Measurements from ENCODE around the gene PHOSPHO1.
"Not testable (repeated sequence)": the region's sequence is repeated elsewhere in the genome, so short reads cannot be mapped to it uniquely, and the experiment has no call there.

Gene PHOSPHO1

DNA sequence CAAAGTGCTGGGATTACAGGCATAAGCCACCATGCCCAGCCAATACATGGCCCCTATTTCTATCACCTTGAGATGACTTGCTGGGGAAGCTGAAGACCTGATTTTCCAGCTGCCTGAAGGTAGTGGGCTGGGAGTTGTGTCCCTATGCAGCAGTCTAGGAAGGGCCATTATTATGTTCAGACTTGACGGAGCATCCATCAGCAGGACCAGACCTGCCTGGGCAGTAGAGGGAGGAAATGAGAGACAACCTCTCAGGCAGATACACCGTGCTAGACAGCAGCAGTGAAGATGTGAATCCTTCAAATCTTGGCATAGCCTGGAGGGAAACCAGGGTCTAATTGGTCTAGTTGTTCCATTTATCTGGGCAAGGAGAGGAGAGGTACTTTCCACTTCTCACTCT, 35.6 kb upstream of the PHOSPHO1 start:
- no peak overlapping the region for H3K4me3 ChIP-seq (ENCODE audit: low read length)
- TF ChIP-seq, protein P1, sequence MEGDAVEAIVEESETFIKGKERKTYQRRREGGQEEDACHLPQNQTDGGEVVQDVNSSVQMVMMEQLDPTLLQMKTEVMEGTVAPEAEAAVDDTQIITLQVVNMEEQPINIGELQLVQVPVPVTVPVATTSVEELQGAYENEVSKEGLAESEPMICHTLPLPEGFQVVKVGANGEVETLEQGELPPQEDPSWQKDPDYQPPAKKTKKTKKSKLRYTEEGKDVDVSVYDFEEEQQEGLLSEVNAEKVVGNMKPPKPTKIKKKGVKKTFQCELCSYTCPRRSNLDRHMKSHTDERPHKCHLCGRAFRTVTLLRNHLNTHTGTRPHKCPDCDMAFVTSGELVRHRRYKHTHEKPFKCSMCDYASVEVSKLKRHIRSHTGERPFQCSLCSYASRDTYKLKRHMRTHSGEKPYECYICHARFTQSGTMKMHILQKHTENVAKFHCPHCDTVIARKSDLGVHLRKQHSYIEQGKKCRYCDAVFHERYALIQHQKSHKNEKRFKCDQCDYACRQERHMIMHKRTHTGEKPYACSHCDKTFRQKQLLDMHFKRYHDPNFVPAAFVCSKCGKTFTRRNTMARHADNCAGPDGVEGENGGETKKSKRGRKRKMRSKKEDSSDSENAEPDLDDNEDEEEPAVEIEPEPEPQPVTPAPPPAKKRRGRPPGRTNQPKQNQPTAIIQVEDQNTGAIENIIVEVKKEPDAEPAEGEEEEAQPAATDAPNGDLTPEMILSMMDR (conservative IDR thresholded peaks at IDR 0.05; ENCODE audit: low read length), result no peak
- DNase-seq (ENCODE audit: low read depth), result no peak

DNA sequence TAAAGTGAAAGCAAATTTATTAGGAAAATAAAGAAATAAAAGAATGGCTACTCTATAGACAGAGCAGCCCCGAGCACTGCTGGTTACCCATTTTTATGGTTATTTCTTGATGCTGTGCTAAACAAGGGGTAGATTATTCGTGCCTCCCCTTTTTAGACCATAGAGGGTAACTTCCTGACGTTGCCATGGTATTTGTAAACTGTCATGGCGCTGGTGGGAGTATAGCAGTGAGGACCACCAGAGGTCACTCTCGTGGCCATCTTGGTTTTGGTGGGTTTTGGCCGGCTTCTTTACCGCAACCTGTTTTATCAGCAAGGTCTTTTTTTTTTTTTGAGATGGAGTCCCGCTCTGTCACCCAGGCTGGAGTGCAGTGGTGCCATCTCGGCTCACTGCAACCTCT, 31.0 kb upstream of the PHOSPHO1 start:
- not testable (repeated sequence) for DNase-seq (ENCODE audit: low read depth); H3K4me3 ChIP-seq (ENCODE audit: low read length)

DNA sequence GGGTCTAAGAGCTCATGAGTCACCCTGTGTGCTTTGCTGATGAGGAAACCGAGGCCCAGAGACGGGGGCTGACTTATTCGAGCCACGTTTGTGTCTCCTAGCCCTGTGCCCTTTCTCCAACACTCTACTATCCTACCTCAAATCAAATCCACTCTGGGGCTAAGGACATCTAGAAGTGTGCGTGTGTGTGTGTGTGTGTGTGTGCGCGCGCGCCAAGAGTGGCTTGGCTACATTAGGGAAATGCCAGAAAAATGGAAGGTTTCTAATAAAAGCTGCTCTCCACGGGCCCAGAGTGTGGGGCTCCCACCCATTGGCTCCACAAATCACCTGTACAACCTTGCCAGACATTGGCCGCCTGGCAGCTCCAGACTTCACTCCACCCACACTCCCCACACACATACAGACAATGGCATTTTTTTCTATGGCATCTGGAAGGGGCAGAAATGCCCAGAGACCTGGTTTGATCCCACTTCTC, 30.3 kb upstream of the PHOSPHO1 start:
- no peak for DNase-seq (ENCODE audit: low read depth)
- TF ChIP-seq, protein P1 (conservative IDR thresholded peaks at IDR 0.05; ENCODE audit: low read length), result no peak
- H3K4me3 ChIP-seq (ENCODE audit: low read length), result peak overlapping the region; percentile 58

DNA sequence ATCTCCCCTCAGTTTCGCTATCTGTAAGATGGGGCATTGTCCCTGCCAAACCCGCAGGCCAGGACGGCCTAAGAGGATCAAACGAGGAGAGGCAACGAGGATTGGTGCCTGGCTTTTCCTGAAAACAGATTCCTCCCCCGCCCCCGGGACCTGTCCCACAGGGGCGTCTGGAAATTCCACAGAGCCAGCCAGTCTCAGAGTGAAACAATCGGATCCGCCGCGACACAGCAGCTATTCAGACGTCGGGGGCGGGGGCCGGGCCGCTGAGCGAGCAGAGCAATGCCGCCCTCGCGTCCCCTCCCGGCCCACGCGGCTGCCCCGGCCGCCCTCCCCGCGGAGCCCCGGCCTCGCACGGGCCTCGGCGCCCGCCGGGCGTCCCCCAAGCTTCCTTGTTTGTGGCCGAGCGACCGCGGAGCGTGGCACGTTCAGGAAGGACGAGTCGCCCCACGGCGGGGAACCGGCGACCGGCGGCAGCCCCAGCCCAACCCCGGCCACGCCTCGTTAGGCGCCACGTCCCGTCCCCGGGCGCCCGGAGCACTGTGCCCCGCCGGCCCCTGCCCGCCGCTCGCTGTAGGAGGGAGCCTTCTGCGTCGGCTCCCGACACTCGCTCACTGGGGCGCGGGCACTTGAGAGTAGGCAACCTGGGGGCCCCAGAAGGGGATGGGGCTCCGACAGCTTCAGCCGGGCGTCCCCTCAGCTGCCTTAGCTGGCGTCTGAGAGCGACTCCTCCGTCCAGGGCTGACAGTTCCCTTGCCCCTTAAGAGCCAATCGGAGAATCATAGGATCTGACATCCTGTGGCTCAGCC, 29.6 kb upstream of the PHOSPHO1 start:
- H3K4me3 ChIP-seq (ENCODE audit: low read length), result peak overlapping the region; percentile 58
- peak; percentile 90 for DNase-seq (ENCODE audit: low read depth)
- TF ChIP-seq, protein P1 (conservative IDR thresholded peaks at IDR 0.05; ENCODE audit: low read length), result no peak

DNA sequence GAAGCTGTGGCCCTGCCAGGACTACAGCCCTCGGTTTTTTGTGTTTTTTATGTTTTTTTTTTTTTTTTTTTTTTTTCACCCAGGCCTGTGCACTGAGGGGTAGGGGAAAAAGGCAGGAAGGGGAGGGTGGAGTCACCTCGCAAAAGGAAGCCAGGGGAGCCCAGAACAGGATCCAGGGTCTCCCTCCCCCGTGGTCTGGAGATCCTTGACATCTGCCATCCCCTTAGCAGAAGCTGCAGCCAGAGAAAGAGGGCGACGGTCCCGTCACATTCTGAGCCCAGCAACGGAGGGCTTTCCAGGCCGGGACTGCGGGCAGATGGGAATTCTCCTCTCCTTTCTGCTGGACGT, 29.1 kb upstream of the PHOSPHO1 start:
- DNase-seq (ENCODE audit: low read depth), result no peak
- TF ChIP-seq, protein P1 (conservative IDR thresholded peaks at IDR 0.05; ENCODE audit: low read length), result no peak
- H3K4me3 ChIP-seq (ENCODE audit: low read length), result peak overlapping the region; percentile 58

DNA sequence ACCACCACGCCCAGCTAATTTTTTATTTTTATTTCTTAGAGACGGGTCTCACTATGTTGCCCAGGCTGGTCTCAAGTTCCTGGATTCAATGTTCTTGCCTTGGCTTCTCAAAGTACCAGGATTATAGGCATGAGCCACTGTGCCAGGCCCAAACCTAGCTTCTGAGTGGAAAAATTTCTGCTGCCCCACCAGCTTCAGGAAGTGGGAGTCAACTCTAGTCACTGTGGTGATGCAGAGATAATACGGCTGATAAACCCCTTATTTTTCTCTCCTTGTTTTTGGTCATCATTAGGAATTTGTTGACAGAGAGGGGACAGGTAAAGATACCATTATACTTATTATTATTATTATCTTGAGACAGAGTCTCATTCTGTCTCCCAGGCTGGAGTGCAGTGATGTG, 27.8 kb upstream of the PHOSPHO1 start:
- no peak overlapping the region for H3K4me3 ChIP-seq (ENCODE audit: low read length)
- no peak for DNase-seq (ENCODE audit: low read depth)
- TF ChIP-seq, protein P1 (conservative IDR thresholded peaks at IDR 0.05; ENCODE audit: low read length), result no peak

DNA sequence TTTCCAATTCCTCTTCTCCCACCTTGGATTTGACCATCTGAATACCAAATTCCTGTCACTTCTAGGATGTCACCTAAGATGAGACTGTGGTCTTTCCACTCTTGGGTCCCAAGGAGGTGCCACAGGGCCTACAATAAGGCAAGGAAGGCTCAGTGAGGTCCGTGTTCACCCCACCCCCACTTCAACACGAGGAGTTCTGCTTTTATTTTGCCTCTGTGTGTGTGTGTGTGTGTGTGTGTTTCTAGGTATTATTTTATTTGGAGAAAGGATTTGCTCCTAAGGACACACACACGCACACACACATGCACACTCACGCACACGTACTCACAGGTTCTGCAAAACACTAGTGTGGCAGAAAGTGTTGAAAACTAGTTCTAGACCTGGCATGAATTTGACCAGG, 24.5 kb upstream of the PHOSPHO1 start:
- DNase-seq (ENCODE audit: low read depth), result no peak
- TF ChIP-seq, protein P1 (conservative IDR thresholded peaks at IDR 0.05; ENCODE audit: low read length), result no peak

More for the DNA sequence above, 24.5 kb upstream of the PHOSPHO1 start:
- H3K4me3 ChIP-seq (ENCODE audit: low read length), result no peak overlapping the region
